ENCODE measurements around the gene ZNF366.

Gene ZNF366

GRCh38 chr5:72428669-72429068 is 78.5 kb downstream of the ZNF366 start:
- no peak for TF ChIP-seq CTCF (IDR thresholded peaks at IDR 0.05; ENCODE audit: low read depth, low read length, missing control alignments)
- H3K4me3 ChIP-seq (ENCODE audit: low read depth, low read length) = no peak overlapping the region
- DNase-seq (ENCODE audit: low read depth) = no peak

- DNase-seq (ENCODE audit: low read depth) = no peak
- H3K4me3 ChIP-seq (ENCODE audit: low read depth, low read length) = no peak overlapping the region
- TF ChIP-seq CTCF (IDR thresholded peaks at IDR 0.05; ENCODE audit: low read depth, low read length, missing control alignments) = no peak
Measured at GRCh38 chr5:72427488-72428437, 79.4 kb downstream of the ZNF366 start.

- no peak overlapping the region for H3K4me3 ChIP-seq (ENCODE audit: low read depth, low read length)
- no peak for DNase-seq (ENCODE audit: low read depth)
- no peak for TF ChIP-seq CTCF (IDR thresholded peaks at IDR 0.05; ENCODE audit: low read depth, low read length, missing control alignments)
Measured at GRCh38 chr5:72427016-72427415, 80.2 kb downstream of the ZNF366 start.

- DNase-seq (ENCODE audit: low read depth) = no peak
- no peak overlapping the region for H3K4me3 ChIP-seq (ENCODE audit: low read depth, low read length)
- no peak for TF ChIP-seq CTCF (IDR thresholded peaks at IDR 0.05; ENCODE audit: low read depth, low read length, missing control alignments)
Measured at GRCh38 chr5:72426019-72426418, 81.2 kb downstream of the ZNF366 start.

GRCh38 chr5:72418271-72418670 is 88.9 kb downstream of the ZNF366 start:
- no peak overlapping the region for H3K4me3 ChIP-seq (ENCODE audit: low read depth, low read length)
- DNase-seq (ENCODE audit: low read depth) = no peak
- no peak for TF ChIP-seq CTCF (IDR thresholded peaks at IDR 0.05; ENCODE audit: low read depth, low read length, missing control alignments)

GRCh38 chr5:72417333-72418062 is 89.7 kb downstream of the ZNF366 start:
- TF ChIP-seq CTCF (IDR thresholded peaks at IDR 0.05; ENCODE audit: low read depth, low read length, missing control alignments) = no peak
- no peak overlapping the region for H3K4me3 ChIP-seq (ENCODE audit: low read depth, low read length)
- no peak for DNase-seq (ENCODE audit: low read depth)
